Activated B cell treated with CpG ODN at 0.5 μM for 24 hours (primary cell): ENCODE measurements around the gene COX7B2. TPM values are rescaled to one million over a fixed set of nuclear protein-coding genes. Genes with fewer than 3 reads are reported as not detected.

Source experiments
- ATAC-seq: fragments of 200-7000 bp; cut with Tn5 transposase; one replicate; pipeline ENCODE4 v1.10.0; 2021; ENCODE audit warnings: low read depth, mild to moderate bottlenecking, moderate library complexity
- CTCF ChIA-PET: fragments of 350-600 bp; sonication (Branson Sonifier 250); formaldehyde crosslinking; loops from one replicate; lab custom pipeline; 2021; ENCODE audit warnings: antibody characterized with exemption; lab: Charles Lee
- POLR2A ChIA-PET: fragments of 350-600 bp; sonication (Branson Sonifier 250); formaldehyde crosslinking; loops from one replicate; lab custom pipeline; 2021; ENCODE audit warnings: antibody characterized with exemption; lab: Charles Lee
- DNase-seq: peaks from one replicate; pipeline ENCODE4 v3.0.0; 2022
- H3K27ac Mint-ChIP-seq: one replicate; pipeline ENCODE4 v1.8.0; 2020; ENCODE audit warnings: mixed read lengths
- H3K27me3 Mint-ChIP-seq: one replicate; pipeline ENCODE4 v1.8.0; 2021; ENCODE audit warnings: mixed read lengths
- H3K36me3 Mint-ChIP-seq: one replicate; pipeline ENCODE4 v1.8.0; 2021; ENCODE audit warnings: low read depth, mixed read lengths
- H3K4me1 Mint-ChIP-seq: one replicate; pipeline ENCODE4 v1.8.0; 2021; ENCODE audit warnings: mixed read lengths
- H3K4me3 Mint-ChIP-seq: one replicate; pipeline ENCODE4 v1.8.0; 2020; ENCODE audit warnings: mild to moderate bottlenecking, mixed read lengths
- H3K9me3 Mint-ChIP-seq: one replicate; pipeline ENCODE4 v1.8.0; 2020; ENCODE audit warnings: mixed read lengths
- intact Hi-C: fragments of 100-400 bp; cut with micrococcal nuclease; formaldehyde crosslinking; loops from one replicate; pipeline ENCODE4 v1.15.1; 2024
- total RNA-seq: library from RNA; stranded (reverse); gene quantifications from 2 replicates; pipeline ENCODE4 v1.2.3, GENCODE V29; 2022
- TF ChIP-seq, protein P1 (sequence below): fragments of 200-600 bp; IDR thresholded peaks from one replicate; pipeline ENCODE4 v1.8.0; 2022; ENCODE audit warnings: antibody characterized with exemption, mild to moderate bottlenecking

COX7B2 gene, protein sequence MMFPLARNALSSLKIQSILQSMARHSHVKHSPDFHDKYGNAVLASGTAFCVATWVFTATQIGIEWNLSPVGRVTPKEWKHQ
- not detected in 2 replicates for total RNA-seq

DNA sequence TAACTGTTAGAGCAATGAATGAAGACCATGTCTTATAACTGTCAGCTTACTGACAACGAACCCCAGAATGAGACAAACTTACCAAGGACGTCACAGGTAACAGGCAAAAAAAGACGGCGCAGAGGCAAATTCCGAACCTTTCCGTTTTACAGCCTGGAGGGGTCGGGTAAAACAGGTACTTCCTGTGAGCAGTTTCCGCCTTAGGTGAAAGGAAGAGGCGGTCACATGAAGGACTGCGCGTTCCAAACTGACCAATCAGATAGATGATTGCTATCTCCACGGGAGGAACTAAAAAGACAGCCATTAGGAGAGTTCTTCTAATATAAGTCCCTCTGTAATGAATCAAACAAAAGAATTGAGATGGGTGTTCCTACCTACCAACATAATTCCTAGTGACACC is at the start of gene COX7B2:
Gene COX7B2, minus strand, starts transcription at position 168 of the 400 bp plus-strand sequence. CDS start 174,053 bp downstream, outside the sequence.
- Mint-ChIP-seq H3K9me3 (no peaks in the 10 kb centered on the region), H3K36me3 (no peaks in the 10 kb centered on the region), H3K4me3 (no peak within 1 kb of the TSS), H3K27ac (no peak within 1 kb of the TSS), H3K4me1 (no peaks in the 10 kb centered on the region), H3K27me3 (no peaks in the 10 kb centered on the region)
- ATAC-seq (no peak), DNase-seq (no peak)
- TF ChIP-seq, protein P1, sequence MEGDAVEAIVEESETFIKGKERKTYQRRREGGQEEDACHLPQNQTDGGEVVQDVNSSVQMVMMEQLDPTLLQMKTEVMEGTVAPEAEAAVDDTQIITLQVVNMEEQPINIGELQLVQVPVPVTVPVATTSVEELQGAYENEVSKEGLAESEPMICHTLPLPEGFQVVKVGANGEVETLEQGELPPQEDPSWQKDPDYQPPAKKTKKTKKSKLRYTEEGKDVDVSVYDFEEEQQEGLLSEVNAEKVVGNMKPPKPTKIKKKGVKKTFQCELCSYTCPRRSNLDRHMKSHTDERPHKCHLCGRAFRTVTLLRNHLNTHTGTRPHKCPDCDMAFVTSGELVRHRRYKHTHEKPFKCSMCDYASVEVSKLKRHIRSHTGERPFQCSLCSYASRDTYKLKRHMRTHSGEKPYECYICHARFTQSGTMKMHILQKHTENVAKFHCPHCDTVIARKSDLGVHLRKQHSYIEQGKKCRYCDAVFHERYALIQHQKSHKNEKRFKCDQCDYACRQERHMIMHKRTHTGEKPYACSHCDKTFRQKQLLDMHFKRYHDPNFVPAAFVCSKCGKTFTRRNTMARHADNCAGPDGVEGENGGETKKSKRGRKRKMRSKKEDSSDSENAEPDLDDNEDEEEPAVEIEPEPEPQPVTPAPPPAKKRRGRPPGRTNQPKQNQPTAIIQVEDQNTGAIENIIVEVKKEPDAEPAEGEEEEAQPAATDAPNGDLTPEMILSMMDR = no peak
- intact Hi-C loops = no loop called here
- ChIA-PET CTCF (no interaction called here), POLR2A (no interaction called here)

DNA sequence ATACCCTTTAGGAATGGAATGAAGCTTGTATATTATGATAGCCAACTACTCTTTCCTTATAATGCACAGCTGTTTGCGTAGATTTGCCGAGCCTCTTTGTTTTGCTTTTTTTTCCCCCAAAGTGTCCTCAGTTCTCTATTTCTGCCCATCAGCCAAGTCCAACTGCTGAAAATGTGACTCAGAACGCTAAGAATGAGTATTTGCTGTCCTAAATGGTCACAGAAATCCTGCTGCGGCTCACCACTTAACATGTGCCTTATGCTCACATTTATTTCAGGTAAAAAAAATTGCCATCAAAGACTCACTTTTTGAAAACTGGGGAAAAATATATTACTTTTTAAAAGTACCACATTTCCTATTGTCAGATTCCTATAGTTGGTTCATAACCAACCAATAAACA is 47.4 kb upstream of the COX7B2 start:
- ChIA-PET CTCF (no interaction called here), POLR2A (no interaction called here)
- intact Hi-C loops = no loop called here
- DNase-seq (no peak), ATAC-seq (no peak)
- H3K27me3 Mint-ChIP-seq = peaks cover 3% of the 10 kb centered on the region
- H3K4me3 Mint-ChIP-seq = no peak overlapping the region
- no peaks in the 10 kb centered on the region for H3K9me3 Mint-ChIP-seq
- H3K4me1 Mint-ChIP-seq = no peaks in the 10 kb centered on the region
- TF ChIP-seq, protein P1 = no peak
- H3K36me3 Mint-ChIP-seq = no peaks in the 10 kb centered on the region
- no peak overlapping the region for H3K27ac Mint-ChIP-seq

DNA sequence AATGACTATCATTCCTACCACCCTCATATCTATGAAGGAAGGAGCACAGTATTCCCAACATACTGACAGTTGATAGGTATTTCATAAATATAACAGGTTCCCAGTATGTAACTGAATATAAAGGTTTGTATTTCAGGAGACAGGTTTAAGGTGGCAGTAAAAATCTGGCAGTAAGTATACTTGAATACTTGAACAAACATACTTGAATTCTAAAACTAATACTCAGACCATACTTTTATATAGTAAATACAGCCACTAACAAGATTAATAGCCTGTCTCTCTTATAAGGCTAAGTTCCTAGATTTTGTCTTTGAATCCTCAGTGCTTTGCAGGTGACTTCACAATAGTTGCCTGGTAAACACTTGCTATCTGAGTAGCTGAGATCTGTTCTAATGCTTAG is 46.6 kb upstream of the COX7B2 start:
- intact Hi-C loops = no loop called here
- CTCF ChIA-PET = no interaction called here

DNA sequence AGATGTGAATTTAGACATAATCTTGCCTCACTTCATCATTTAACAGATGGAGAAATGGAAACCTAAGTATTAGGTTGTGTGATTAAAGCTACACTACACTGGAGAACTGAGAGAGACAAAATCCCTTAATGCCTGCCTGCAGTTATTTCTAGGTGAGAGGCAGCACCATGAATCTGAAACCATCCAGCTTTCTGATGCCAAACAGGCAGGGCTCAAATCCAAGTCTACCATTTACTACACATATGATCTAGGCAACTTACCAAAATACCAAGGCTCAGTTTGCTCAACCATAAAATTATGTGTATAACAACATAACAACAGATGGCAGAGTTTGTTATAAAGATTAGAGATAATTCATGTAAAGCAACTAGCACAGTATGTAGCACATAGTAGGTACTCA is 45.6 kb upstream of the COX7B2 start:
- TF ChIP-seq, protein P1 = no peak
- Mint-ChIP-seq H3K36me3 (no peaks in the 10 kb centered on the region), H3K27ac (no peak overlapping the region), H3K4me3 (no peak overlapping the region), H3K9me3 (no peaks in the 10 kb centered on the region), H3K4me1 (no peaks in the 10 kb centered on the region), H3K27me3 (peaks cover 3% of the 10 kb centered on the region)
- intact Hi-C loops = no loop called here
- DNase-seq (no peak), ATAC-seq (no peak)
- ChIA-PET POLR2A (no interaction called here), CTCF (no interaction called here)

More for the DNA sequence above, 46.6 kb upstream of the COX7B2 start:
- no peaks in the 10 kb centered on the region for H3K36me3 Mint-ChIP-seq
- H3K4me1 Mint-ChIP-seq = no peaks in the 10 kb centered on the region
- POLR2A ChIA-PET = no interaction called here
- H3K27ac Mint-ChIP-seq = no peak overlapping the region
- DNase-seq (no peak), ATAC-seq (no peak)
- H3K9me3 Mint-ChIP-seq = no peaks in the 10 kb centered on the region
- no peak overlapping the region for H3K4me3 Mint-ChIP-seq
- TF ChIP-seq, protein P1 = no peak
- peaks cover 3% of the 10 kb centered on the region for H3K27me3 Mint-ChIP-seq

DNA sequence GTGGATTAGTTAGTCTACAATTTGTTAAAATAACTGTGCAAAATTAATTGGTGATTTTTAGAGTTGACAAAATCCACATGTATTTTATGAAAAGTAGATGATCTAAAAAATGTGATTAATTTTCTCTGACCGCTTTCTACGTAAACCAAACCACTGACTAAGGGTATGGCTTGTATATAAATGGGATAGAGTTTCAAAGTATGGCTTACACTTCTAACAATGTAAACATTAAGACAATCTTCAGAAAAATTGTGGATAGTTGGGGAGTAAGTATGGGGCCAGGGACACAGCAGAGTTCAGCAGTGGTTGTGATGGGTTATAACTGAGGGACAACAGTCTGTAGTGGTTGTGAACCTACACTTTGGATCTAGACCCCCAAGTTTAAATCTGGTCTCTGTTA is 44.5 kb upstream of the COX7B2 start:
- no peaks in the 10 kb centered on the region for H3K4me1 Mint-ChIP-seq
- peaks cover 3% of the 10 kb centered on the region for H3K27me3 Mint-ChIP-seq
- intact Hi-C loops = no loop called here
- TF ChIP-seq, protein P1 = no peak
- H3K4me3 Mint-ChIP-seq = no peak overlapping the region
- ChIA-PET POLR2A (no interaction called here), CTCF (no interaction called here)
- H3K9me3 Mint-ChIP-seq = no peaks in the 10 kb centered on the region
- no peak for ATAC-seq
- no peaks in the 10 kb centered on the region for H3K36me3 Mint-ChIP-seq
- DNase-seq = no peak
- no peak overlapping the region for H3K27ac Mint-ChIP-seq
